HG02970 (cell line): ENCODE data around the gene TMEM108.

Experiments
- ATAC-seq: cut with Tn5 transposase; IDR thresholded peaks from one replicate; pipeline ENCODE4 v1.9.1; 2021; ENCODE audit warnings: mild to moderate bottlenecking, moderate library complexity, moderate number of reproducible peaks; ENCODE audit not compliant: unreplicated experiment, low FRiP score

Gene TMEM108

GRCh38 chr3:133159498-133160475 lies 121.6 kb downstream of the TMEM108 start:
- ATAC-seq = no peak

GRCh38 chr3:133161656-133162055 lies 123.5 kb downstream of the TMEM108 start:
- no peak for ATAC-seq

DNA sequence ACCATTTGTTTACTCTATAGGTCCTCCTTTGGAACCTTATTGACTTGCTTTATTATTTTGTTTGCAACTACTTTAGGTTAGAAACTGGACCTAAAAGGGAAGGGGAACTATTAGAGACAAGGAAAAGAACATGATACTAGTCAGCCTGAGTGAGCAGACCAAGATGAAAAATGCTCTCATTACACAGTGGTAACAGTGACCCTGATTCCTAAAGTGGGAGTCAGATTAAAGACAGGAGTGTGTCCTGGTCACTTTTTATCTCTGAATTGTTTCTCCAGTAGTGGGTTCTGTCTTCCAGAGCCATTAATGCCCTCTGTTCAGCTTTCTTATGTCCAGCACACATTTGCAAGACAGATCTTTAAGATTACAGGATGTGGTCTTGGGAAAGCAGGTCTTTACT lies 124.1 kb downstream of the TMEM108 start:
- no peak for ATAC-seq

- no peak for ATAC-seq
Measured at GRCh38 chr3:133162670-133163305, 124.6 kb downstream of the TMEM108 start.

DNA sequence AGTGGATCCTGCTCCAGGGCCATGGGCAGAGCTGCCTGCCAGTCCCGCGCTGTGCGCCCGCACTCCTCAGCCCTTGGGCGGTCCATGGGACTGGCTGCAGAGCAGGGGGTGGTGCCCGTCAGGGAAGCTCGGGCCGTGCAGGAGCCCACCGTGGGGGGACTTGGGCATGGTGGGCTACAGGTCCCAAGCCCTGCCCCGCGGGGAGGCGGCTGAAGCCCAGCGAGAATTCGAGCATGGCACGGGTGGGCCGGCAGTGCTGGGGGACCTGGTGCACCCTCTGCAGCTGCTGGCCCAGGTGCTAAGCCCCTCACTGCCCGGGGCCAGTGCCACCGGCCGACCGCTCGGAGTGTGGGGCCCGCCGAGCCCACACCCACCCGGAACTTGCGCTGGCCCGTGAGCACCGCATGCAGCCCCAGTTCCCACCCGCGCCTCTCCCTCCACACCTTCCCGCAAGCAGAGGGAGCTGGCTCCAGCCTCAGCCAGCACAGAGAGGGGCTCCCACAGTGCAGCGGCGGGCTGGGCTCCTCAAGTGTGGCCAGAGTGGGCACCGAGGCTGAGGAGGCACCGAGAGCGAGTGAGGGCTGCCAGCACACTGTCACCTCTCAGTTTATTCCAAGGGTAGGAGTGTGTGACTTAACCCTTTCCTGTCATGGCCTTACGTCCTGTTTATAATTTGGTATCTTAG lies 129.3 kb downstream of the TMEM108 start:
- ATAC-seq = no peak

DNA sequence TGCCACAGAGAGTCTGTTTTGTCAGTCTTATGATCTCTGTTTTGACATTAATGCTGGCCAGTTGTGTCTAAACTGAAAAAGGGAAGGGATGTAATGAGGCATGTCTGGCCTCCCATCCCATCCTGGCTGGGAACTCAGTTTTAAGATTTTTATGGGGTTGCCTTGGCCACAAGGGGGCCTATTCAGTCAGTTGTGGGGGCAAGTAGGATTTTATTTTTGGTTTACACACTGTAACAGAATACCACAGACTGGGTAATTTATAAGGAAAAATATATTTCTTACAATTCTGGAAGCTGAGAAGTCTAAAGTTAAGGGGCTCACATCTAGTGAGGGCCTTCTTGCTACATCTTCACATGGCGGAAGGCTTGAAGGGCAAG lies 129.8 kb downstream of the TMEM108 start:
- no peak for ATAC-seq

DNA sequence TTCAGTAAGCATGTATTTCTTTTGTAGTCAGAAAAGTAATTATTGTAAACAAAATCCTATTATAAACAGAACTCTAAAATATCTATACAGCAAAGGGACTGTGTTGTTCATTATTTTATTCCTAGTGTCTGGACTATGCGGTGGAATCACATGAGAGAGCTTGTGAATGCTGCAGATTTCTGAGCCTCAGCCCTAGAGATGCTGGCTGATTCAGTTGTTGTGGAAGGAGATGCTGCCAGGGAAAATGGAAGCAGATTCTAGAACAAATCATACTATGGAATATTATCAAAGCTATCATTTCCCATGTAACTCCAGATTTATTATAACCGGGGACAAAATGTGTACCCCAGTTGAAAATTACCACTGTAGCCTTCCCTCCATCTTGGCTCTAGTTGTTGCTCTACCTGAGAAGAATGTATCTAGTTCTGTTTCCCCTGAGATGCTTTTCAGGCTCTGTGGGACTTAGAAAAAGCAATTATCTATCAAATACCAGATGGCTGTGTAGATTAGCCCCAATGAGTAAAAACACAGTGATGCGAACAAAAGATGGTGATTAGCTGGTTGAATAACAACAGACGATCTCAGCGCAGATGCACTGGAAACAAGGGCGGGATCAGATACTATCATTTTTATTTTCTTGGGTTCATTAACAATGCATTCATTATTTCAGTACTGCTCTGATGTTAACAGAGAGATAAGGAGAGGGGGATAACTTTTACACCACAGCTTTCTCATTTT lies 131.3 kb downstream of the TMEM108 start:
- ATAC-seq = no peak

GRCh38 chr3:133171831-133172230 lies 133.6 kb downstream of the TMEM108 start:
- ATAC-seq = no peak

GRCh38 chr3:133181392-133182150 lies 143.4 kb downstream of the TMEM108 start:
- no peak for ATAC-seq

- no peak for ATAC-seq
Measured at GRCh38 chr3:133187870-133188379, 149.7 kb downstream of the TMEM108 start.

DNA sequence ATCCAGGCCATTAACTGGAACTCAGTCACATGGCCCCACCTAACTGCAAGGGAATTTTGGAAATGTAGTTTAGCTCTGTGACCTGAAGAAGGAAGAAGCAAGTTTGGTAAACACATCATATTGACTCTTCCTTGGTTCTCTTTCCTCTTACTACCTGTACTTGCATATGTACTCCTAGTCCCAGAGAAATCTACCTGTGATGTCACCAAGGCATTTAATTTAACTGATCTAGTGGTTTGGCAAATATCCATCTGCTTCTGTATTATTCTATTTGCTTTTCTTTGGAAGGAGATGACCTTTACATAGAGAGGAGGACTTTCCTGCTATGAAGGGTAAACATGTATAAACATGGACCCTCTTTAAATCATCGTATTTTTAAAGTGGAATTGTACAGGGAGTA lies 150.8 kb downstream of the TMEM108 start:
- no peak for ATAC-seq

GRCh38 chr3:133189893-133190292 lies 151.7 kb downstream of the TMEM108 start:
- no peak for ATAC-seq

- no peak for ATAC-seq
Measured at GRCh38 chr3:133191818-133192217, 153.6 kb downstream of the TMEM108 start.

- ATAC-seq = no peak
Measured at GRCh38 chr3:133192363-133192945, 154.3 kb downstream of the TMEM108 start.

DNA sequence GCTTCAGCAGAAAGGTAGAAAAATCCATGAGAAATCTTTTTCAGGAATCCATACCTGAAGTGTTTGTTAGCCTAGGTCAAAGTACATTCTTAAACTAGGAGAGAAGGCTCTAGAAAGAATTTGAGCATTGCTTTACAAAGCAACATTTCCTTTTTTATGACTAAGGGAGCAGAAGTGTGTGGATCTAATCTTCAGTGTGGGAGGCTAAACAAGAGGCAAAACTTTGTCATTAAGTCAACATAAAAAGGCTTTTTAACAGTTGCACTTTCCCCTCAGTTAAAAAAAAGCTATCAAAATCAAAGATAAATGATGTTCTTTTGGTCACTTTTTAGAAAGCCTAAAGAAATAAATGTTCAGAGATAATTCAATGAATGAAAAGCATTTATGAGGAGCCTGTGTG lies 154.8 kb downstream of the TMEM108 start:
- no peak for ATAC-seq

DNA sequence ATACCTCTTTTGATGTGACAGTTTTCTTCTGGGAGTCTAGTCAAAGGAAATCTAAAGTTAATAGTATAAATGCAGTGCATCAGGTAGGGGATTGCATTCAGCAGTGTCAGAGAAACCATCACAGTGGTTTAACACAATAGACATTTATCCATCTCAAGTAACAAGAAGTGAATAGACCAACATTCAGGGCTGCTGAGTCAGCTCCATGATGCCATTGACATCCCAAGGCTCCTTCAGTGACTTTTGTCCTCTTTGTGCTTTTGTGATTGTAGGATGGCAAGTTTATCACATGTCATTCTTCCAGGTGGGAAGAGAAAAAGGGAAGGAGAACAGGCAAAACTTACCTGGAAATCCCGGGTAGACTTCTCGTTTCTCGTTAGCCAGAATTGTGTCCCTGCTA lies 158.3 kb downstream of the TMEM108 start:
- no peak for ATAC-seq

DNA sequence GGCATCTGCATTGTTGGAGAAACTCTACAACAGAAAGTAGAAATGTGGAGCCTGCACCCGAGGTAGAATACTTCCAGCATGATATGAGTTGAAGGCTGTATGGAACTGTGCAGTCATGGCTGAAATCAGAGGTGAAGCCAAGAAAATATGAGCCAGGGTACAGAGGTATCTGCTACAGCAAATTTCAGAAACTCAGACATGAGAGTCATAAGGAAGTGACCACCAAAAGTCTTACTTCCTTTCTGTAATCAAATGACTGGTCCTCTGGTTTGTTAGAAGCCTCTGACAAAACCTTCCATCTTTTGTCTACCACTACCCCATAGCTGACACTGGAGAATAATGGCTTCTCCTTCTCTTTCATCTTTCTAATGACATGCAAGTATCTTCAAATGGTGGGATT lies 159.4 kb downstream of the TMEM108 start:
- no peak for ATAC-seq

DNA sequence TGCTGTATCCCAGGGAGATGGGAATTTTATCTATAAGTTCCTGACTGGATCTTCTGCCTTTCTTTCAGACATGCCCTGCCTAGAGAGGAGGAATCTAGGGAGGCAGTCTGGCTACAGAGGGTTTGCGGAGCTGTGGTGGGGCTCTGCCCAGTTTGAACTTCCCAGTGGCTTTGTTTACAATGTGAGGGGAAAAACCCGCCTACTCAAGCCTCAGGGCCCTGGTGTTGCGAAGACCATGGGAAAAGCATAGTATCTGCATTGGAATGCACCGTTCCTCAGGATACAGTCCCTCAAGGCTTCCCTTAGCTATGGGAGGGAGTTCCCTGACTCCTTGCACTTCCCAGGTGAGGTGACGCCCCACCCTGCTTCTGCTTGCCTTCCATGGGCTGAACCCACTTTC lies 168.7 kb downstream of the TMEM108 start:
- no peak for ATAC-seq

GRCh38 chr3:133208184-133208583 lies 170.0 kb downstream of the TMEM108 start:
- ATAC-seq = no peak
